ENCODE results near the gene ZIC5. TPM values are rescaled to one million over a fixed set of nuclear protein-coding genes. Genes with fewer than 3 reads are reported as not detected.

Gene ZIC5
- total and polyA plus RNA-seq, 9 of the 15 experiments (the other 6 are each of a cell fraction or from before 2014, with no cell fraction given): 0.57 to 2.0 (median 1.1) TPM

- in situ Hi-C loops (cut with MboI): no loop called here
- intact Hi-C loops (cut with micrococcal nuclease): no loop called here
- Histone ChIP-seq H3K9ac (ENCODE audit: insufficient read depth in 1 of 2, low read depth in 2 of 2, low read length in 2 of 2) (no peak overlapping the region), H3K4me1 (replicated peaks in 1 of 2; ENCODE audit: control insufficient read depth in 2 of 2, insufficient read depth in 2 of 2, low read length in 2 of 2) (peaks cover 0 to 22% of the 10 kb centered on the region in 2 experiments; a peak in 2 of 5 replicates), H3K79me2 (ENCODE audit: control insufficient read depth, insufficient read depth, low read length) (no peaks in the 10 kb centered on the region), H3K4me2 (ENCODE audit: insufficient read depth, low read length) (no peak overlapping the region), H3K27me3 (ENCODE audit: control insufficient read depth in 2 of 2, insufficient read depth in 2 of 2, low read length in 2 of 2) (peaks cover 0 to under 1% of the 10 kb centered on the region in 2 experiments; a peak in 3 of 5 replicates), H3K27ac (ENCODE audit: extremely low read depth, low read depth, low read length) (no peak overlapping the region), H4K20me1 (replicated peaks; ENCODE audit: control insufficient read depth, insufficient read depth, low read length) (no peaks in the 10 kb centered on the region), H3K9me1 (ENCODE audit: control insufficient read depth, insufficient read depth, low read length) (no peaks in the 10 kb centered on the region), H3K9me3 (replicated peaks; ENCODE audit: control insufficient read depth, insufficient read depth, low read depth, low read length) (no peaks in the 10 kb centered on the region), H2AFZ (ENCODE audit: low read depth, low read length) (no peak overlapping the region), H3K4me3 (no peak overlapping the region), H3K36me3 (ENCODE audit: control insufficient read depth, insufficient read depth, low read length) (peaks cover 6% of the 10 kb centered on the region; the same call in 1 of the 3 replicates)
- BruUV-seq (replicated peaks): no TSS peak
- 58% methylated on average over 20 of the region's 42 CpGs for WGBS (ENCODE audit: insufficient coverage, low coverage, missing lambda C conversion rate)
- CTCF ChIA-PET (ENCODE audit: low intra/inter-chr PET ratio): no interaction called here
- ATAC-seq (no peak), DNase-seq (ENCODE audit: extremely low read depth in 1 of 4, low spot score in 3 of 4) (no peak), FAIRE-seq (no peak)
- POLR2A ChIA-PET: no interaction called here
- TF ChIP-seq THRA (IDR thresholded peaks at IDR 0.05) (no peak), CHD1 (IDR thresholded peaks at IDR 0.05; ENCODE audit: low read length) (no peak), HIVEP1 (CRISPR knock-in tag; IDR thresholded peaks at IDR 0.05) (no peak), ZBTB49 (CRISPR knock-in tag; IDR thresholded peaks at IDR 0.05; ENCODE audit: borderline replicate concordance) (no peak), HDAC1 (IDR thresholded peaks at IDR 0.05) (no peak), SMARCC2 (IDR thresholded peaks at IDR 0.05; ENCODE audit: low read depth) (no peak), MLX (CRISPR knock-in tag; conservative IDR thresholded peaks at IDR 0.05) (no peak), ZC3H8 (IDR thresholded peaks at IDR 0.05) (no peak), ZSCAN29 (IDR thresholded peaks at IDR 0.05) (no peak), MTF1 (CRISPR knock-in tag; IDR thresholded peaks at IDR 0.05; ENCODE audit: borderline replicate concordance) (no peak)
- TF ChIP-seq, protein P1, sequence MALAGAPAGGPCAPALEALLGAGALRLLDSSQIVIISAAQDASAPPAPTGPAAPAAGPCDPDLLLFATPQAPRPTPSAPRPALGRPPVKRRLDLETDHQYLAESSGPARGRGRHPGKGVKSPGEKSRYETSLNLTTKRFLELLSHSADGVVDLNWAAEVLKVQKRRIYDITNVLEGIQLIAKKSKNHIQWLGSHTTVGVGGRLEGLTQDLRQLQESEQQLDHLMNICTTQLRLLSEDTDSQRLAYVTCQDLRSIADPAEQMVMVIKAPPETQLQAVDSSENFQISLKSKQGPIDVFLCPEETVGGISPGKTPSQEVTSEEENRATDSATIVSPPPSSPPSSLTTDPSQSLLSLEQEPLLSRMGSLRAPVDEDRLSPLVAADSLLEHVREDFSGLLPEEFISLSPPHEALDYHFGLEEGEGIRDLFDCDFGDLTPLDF (CRISPR knock-in tag; IDR thresholded peaks at IDR 0.05): no peak
Measured at GRCh38 chr13:99990126-99990977, 18.8 kb upstream of the ZIC5 start.

All from K562 (cell line).